ENCODE data around the gene SMIM45.

SMIM45 gene

DNA sequence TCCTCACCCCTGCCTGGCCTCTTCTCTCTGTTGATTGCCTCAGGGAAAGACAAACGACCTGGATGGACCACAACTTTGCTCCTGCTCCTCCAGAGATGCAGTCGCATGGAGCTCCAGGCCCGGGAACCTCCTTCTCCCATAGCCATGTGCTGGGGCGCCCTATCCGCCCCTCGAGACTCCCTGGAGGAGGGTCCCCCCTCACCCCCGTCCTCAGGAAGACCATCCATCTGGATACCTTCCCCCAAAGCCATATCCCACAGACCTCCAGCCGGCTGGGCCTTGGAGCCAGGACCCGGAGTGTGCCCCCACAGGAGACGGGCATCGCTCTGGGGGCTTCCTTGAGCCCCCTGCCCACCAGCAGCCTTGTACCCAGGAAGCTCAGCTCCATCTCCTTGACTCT, 19.5 kb downstream of the SMIM45 start:
- H3K27me3 ChIP-seq (ENCODE audit: control insufficient read depth, insufficient read depth, low read length) = peaks cover 31% of the 10 kb centered on the region
- no peak overlapping the region for H3K4me3 ChIP-seq (ENCODE audit: low read depth, low read length)
- TF ChIP-seq, protein P1, sequence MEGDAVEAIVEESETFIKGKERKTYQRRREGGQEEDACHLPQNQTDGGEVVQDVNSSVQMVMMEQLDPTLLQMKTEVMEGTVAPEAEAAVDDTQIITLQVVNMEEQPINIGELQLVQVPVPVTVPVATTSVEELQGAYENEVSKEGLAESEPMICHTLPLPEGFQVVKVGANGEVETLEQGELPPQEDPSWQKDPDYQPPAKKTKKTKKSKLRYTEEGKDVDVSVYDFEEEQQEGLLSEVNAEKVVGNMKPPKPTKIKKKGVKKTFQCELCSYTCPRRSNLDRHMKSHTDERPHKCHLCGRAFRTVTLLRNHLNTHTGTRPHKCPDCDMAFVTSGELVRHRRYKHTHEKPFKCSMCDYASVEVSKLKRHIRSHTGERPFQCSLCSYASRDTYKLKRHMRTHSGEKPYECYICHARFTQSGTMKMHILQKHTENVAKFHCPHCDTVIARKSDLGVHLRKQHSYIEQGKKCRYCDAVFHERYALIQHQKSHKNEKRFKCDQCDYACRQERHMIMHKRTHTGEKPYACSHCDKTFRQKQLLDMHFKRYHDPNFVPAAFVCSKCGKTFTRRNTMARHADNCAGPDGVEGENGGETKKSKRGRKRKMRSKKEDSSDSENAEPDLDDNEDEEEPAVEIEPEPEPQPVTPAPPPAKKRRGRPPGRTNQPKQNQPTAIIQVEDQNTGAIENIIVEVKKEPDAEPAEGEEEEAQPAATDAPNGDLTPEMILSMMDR (IDR thresholded peaks at IDR 0.05; ENCODE audit: insufficient read depth, low read length, poor library complexity, severe bottlenecking) = no peak
- no peaks in the 10 kb centered on the region for H3K36me3 ChIP-seq (ENCODE audit: control insufficient read depth, insufficient read depth, low read length)
- DNase-seq (ENCODE audit: low read depth) = no peak

DNA sequence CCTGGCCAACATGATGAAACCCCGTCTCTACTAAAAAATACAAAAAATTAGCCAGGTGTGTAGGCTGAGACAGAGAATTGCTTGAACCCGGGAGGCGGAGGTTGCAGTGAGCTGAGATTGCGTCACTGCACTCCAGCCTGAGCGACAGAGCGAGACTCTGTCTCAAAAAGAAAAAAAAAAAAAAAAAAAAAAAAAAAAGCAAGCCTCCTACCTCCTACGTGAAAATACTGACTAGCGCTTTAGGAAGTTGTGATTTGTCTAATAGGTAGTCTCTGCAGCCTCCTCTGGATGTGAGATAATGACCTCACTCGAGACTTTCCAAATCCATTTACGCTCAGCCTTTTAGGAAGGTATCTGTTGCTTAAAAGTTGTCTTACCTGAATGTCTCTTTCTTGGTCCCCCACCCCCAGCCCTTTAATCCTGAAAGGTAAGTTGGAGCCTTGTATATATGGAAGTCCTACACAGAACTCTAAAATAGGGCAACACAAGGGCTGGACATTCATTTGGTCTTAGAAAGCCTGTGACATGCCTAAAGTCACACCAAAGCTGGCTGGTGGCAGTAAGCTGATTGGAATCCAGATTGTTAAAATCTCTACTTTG, 22.8 kb downstream of the SMIM45 start:
- Histone ChIP-seq H3K36me3 (ENCODE audit: control insufficient read depth, insufficient read depth, low read length) (no peaks in the 10 kb centered on the region), H3K27me3 (ENCODE audit: control insufficient read depth, insufficient read depth, low read length) (peaks cover 47% of the 10 kb centered on the region), H3K4me3 (ENCODE audit: low read depth, low read length) (no peak overlapping the region)
- DNase-seq (ENCODE audit: low read depth) = no peak
- TF ChIP-seq, protein P1 (IDR thresholded peaks at IDR 0.05; ENCODE audit: insufficient read depth, low read length, poor library complexity, severe bottlenecking) = no peak

DNA sequence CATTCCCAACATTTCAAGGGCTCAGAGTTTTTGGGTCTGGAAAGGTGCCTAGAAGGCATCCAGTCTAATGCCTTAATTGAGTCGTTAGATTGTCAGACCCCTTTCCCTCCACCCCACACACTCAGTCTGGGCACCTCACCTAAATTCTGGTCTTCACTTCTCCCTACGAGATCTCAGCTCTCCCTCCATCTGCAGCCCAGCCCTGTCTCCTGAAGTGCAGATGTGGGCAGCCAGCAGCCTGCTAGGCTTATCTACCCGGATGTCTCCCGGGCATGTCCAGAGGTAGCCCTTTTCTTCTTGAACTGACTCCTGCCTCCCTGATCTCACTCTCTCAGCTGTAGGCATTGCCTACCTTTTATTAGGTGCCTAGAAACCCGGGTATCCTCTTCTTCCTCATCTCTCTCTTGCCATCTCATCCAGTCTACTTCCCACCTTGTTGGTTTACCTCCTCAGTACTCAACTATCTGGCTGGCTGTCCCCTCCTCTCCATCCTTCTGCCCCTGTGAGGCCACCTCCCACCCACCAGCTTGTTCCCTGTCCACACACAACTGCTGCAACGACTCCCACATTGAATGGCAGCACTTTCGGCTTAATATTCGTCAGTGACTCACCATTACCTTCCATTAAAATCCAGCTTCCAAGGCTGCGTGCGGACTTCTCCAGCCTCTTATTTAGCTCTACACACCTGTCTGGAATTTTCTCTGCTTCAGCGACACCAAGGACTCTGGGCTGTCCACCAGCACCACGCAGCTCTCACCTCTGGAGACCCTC, 23.5 kb downstream of the SMIM45 start:
- Histone ChIP-seq H3K36me3 (ENCODE audit: control insufficient read depth, insufficient read depth, low read length) (no peaks in the 10 kb centered on the region), H3K27me3 (ENCODE audit: control insufficient read depth, insufficient read depth, low read length) (peaks cover 45% of the 10 kb centered on the region), H3K4me3 (ENCODE audit: low read depth, low read length) (no peak overlapping the region)
- DNase-seq (ENCODE audit: low read depth) = no peak
- TF ChIP-seq, protein P1 (IDR thresholded peaks at IDR 0.05; ENCODE audit: insufficient read depth, low read length, poor library complexity, severe bottlenecking) = no peak

DNA sequence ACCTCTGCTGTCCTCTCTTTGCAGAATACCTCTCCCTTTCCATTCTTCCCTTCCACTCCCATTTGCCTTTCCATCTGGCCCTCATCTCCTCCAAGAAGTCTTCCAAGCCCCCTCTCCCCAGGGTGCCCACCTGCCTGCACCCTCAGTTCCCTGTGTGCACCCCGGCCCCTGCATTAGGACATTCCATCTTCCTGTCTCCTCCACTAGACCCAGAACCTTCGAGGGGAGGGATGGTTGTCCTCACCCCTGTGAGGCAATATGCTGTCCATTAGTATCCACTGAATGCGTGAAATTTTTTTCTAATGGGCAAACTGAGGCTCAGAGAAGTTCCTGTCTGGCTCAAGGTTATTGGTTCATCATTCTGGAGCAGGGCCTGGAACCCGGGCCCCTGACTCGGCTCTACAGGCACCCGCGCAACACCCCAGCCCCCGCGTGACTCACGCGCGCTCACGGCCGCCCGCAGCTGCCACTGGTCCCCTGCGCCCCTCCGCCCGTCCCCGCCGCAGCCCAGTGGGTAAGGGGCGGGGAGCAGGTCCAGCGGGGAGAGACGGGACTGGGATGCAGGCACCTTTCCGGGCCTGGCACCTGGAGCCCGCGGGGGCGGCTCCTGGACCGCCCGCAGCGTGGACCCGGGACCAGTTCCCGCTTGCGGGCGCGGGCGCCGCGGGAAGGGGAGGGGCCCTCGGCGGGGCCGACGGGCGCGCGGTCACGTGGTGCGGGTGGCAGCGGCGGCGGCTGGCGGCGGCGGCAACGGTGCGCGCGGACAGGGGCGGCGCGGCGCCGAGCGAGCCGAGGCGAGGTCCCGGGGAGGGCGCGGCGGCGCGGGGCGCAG, 24.3 kb downstream of the SMIM45 start:
- TF ChIP-seq, protein P1 (IDR thresholded peaks at IDR 0.05; ENCODE audit: insufficient read depth, low read length, poor library complexity, severe bottlenecking) = no peak
- H3K4me3 ChIP-seq (ENCODE audit: low read depth, low read length) = peak overlapping the region; percentile 20
- H3K36me3 ChIP-seq (ENCODE audit: control insufficient read depth, insufficient read depth, low read length) = no peaks in the 10 kb centered on the region
- no peak for DNase-seq (ENCODE audit: low read depth)
- H3K27me3 ChIP-seq (ENCODE audit: control insufficient read depth, insufficient read depth, low read length) = peaks cover 42% of the 10 kb centered on the region

DNA sequence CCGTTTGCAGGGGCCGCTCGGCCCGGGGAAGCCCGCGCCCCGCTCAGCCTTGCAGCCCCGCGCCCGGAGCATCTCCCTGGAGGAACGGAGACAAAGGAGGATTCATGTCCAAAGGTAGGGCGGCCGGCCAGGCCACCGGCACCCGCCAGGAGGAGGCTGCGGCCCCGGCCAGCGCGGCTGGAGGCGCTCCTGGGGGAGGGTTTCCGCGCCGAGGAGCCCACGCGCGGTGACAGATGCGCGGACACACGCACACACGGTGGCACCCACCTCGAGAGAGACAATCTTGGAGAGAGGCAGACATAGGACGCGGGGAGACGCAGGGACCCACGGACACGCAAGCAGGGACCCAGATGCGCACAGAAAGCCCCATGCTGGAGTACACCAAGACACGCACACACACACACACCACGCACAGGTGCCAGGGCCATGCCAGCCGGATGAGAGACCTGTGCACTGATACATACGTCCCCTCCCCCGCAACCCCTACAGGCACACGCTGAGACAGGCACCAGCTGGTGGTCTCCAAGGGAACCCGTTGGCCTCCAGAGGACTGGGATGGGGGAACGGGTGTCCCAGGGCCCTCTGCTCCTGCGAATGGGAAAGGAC, 25.1 kb downstream of the SMIM45 start:
- no peak for DNase-seq (ENCODE audit: low read depth)
- Histone ChIP-seq H3K36me3 (ENCODE audit: control insufficient read depth, insufficient read depth, low read length) (no peaks in the 10 kb centered on the region), H3K27me3 (ENCODE audit: control insufficient read depth, insufficient read depth, low read length) (peaks cover 42% of the 10 kb centered on the region), H3K4me3 (ENCODE audit: low read depth, low read length) (peak overlapping the region; percentile 25)
- TF ChIP-seq, protein P1 (IDR thresholded peaks at IDR 0.05; ENCODE audit: insufficient read depth, low read length, poor library complexity, severe bottlenecking) = no peak

Data from kidney epithelial cell (primary cell).